Sigmoid colon (tissue), 3 donors: Measurements from ENCODE around the gene CBFA2T2.

Source experiments
- CTCF ChIP-seq, 4 experiments: fragments of 450-650 bp in 3 of 4; fragments of 200-600 bp in 1 of 4; IDR thresholded peaks; one replicate each; pipeline ENCODE4 v1.5.1; 2016 to 2019; ENCODE audit warnings: antibody characterized with exemption in 4 of 4, mild to moderate bottlenecking in 3 of 4, moderate library complexity in 2 of 4
- POLR2A ChIP-seq, 2 donors: fragments of 450-650 bp; IDR thresholded peaks; one replicate each; pipeline ENCODE4 v1.6.1; 2016; ENCODE audit warnings: antibody characterized with exemption in 2 of 2, mild to moderate bottlenecking in 2 of 2, moderate library complexity in 2 of 2

GRCh38 chr20:33609504-33609903, 119.6 kb downstream of the CBFA2T2 start:
- no peak for TF ChIP-seq POLR2A (IDR thresholded peaks at IDR 0.05)
- TF ChIP-seq CTCF (IDR thresholded peaks at IDR 0.05) = no peak
